GM18951 (cell line): ENCODE results near the gene CCR9.

Experiments used
- POLR2A ChIP-seq: IDR thresholded peaks from 4 replicates; pipeline ENCODE4 v1.6.1; 2011; ENCODE audit warnings: mild to moderate bottlenecking; ENCODE audit not compliant: insufficient read length, insufficient read depth; ENCODE audit errors: extremely low read depth
- in situ Hi-C: fragments of 300-500 bp; cut with MboI; formaldehyde crosslinking; loops from one replicate; pipeline ENCODE4 v1.12.0; 2022; ENCODE audit warnings: low sequenced_read_pairs, mixed read lengths, inconsistent platforms; ENCODE audit not compliant: unreplicated experiment

Gene CCR9

DNA sequence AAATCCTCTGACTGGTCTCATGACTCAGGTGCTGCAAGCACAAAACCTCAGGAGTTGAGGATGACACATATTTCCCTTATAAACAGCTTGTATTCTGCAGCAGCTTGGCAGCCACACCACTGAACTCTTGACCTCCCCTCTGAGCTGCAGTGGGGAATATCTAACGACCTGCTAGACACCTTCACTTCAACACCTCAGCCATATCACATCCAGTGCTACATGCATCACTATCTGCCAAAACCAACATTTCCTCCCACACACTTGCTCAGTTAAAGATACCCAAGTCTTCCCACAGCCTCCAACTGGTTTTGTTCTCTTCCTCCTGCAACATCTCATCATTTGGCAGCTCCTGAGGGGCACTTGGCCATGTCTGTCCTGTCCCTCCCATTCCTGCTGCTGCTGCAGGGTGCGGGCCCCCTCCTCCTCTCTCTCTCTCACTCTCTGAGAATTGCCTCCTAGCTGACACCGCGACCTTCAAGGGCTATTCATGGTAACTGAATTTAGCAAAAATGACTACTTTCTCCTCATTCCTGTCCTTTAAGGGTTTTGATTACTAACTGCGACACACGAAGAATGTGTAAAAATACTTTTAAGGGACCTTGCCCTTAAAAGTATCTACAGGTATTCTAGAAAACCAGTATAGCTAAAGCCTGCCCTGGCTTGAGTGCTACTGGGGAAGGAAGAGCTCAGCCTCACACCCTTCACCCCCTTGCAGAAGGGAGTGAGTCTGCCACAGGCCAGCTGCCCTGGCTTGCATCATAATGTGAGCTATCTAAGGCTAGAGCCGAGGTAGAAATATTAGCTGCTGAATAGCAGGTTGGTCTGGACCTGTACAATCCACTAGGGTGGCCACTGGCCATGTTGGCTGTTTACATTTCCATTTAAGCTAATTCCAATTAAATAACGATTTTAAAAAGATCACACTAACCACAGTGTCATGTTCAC, 5.0 kb upstream of the CCR9 start:
- no peak for TF ChIP-seq POLR2A
- in situ Hi-C loops: no loop called here

DNA sequence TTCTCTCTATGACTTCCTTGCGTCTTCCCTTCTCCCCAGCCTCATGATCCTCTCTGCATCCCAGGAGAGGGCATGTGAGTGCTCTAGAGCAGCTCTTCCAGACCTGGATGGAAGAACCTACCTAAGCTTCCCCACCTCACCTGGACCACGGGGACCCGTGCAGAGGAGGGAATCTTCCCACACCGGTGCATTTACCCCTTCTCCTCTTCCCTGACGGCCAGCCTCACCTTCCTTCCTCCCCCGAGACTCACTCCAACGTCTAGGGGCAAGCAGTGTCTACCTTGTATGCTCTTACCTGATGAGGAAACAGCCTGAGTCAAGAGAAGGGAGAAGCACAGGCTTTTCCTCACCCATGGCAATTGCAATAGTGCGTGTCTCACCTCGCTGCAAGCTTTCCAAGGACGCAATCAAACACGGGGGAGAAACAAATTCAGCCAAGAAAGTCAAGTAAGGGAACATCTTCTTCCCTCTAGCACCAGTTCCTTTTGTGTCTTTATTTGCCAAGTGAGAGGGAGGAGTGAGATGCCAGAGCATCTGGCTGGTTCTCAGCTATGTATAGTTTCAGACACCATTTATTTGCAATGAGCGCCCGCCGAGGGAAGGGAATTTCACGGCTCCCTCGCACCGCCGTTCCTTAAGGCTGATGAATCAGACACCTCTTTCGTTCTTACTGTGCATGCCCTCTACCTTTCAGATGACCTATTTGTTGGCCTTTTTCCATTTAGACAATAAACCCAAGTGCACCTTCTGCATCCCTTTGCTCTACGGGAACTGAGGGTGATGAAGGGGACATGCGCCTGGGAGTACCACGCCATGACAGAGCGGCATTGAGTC, 1.8 kb upstream of the CCR9 start:
- in situ Hi-C loops: no loop called here
- no peak for TF ChIP-seq POLR2A

DNA sequence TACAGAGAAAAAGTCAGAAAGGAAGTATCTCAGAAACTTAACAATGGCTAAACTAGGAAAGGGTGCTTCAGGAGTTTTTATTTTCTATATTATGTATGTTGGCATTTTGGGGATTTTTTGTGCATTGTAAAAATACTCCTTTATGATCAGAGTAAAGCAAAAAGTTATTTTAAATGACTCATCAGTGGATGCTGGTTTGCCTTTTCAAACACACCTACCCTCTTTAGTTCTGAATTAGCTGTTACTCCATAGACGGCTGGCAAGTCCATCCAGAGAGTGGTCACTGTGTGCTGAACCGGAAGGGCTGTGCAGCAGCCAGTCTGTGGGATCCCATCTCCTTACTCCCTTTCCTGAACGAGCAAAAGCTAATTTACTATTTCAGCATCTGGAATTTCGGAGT, 942 bp downstream of the CCR9 start:
- TF ChIP-seq POLR2A: no peak
- in situ Hi-C loops: no loop called here

DNA sequence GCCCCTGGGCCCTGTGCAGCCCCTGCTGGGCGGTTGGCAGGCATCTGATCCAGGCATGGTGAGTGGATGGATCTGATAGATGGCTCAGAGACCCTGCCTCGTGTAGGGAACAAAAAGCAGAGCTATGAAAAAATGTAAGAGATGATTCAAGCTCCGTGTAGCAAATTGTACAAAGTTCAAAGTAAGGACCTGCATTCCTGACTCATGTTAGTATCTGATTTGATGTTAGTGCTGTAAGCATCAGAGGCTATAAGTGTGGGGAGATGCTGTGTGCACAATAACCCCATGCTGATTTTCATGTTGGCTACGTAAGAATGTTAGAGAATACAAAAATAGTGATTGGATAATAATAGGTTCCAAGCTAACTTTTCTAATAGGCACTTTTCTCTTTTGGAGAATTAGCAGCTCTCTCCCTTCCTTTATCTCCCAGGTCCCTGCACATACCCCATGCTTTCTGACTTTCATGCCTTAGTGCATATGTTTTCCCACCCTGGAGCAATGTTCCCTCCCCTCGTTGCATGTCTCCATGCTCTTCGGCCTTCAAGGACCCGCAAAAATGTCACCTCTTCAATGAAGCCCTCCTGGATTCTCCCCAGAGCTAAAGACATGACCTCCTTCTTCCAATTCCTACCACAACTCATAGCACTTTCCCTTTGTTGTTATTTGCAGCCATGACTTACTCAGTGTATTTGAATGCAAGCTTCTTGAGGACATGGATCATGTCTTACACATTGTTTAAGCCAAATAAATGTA, 1.6 kb downstream of the CCR9 start:
- TF ChIP-seq POLR2A: no peak
- in situ Hi-C loops: no loop called here

DNA sequence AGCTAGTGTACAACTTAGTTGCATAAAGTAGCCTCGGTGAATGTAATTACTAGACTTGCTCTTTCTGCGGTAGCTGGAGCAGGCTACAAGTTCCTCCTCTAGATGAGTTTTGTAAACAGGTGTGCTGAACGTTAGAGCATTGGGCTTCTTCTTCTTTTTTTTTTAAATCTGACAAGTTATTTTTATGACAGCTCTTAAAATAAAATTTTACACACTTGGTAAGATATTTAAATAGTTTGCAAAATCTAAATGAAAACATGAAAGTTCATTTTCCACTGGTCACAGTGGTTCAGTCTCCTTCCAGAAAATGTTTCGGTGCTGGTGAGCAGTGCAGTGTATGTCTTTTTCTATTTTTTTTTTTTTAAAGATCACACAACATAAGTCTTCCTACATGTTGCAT, 3.0 kb downstream of the CCR9 start:
- TF ChIP-seq POLR2A: no peak
- in situ Hi-C loops: no loop called here

GRCh38 chr3:45890405-45890804, 4.1 kb downstream of the CCR9 start:
- in situ Hi-C loops: no loop called here

GRCh38 chr3:45892161-45892560, 5.8 kb downstream of the CCR9 start:
- in situ Hi-C loops: no loop called here
- no peak for TF ChIP-seq POLR2A

More at GRCh38 chr3:45890405-45890804, 4.1 kb downstream of the CCR9 start:
- TF ChIP-seq POLR2A: no peak

GRCh38 chr3:45894015-45894414, 7.7 kb downstream of the CCR9 start:
- TF ChIP-seq POLR2A: no peak
- in situ Hi-C loops: no loop called here

DNA sequence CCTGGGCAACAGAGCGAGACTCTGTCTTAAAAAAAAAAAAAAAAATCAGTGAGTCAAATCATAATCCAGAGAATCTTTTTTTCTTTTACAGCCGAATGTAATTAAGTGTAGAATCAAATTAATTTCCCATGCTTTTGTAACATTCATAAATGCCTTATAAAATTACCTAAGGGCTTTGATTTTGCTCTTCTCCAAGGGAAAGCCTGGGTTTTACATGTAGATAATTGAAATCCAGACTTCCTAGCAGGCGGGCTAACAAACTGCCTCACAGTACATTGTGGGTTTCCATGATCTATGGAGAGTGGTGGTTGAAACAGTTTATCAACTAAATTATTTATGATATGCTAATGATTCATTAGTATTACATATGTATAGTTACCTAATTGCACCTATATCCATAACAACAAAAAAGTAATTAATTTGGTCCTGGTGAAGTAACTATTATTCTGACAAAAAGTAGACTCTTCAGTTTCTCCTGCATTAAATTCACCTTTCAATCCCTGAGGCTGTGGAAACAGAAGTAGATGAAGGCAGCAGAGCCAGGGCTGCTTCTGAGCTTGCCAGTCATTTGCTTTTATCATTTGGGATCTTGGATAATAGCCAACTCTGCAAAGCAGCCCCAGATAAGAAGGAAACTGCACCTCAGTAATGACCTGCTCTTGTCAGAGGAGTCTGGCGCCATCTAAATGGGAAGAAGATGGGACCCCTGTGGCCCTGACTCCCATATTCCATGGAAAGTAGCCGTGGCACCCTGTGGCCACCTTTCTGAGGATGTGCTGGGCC, 9.5 kb downstream of the CCR9 start:
- in situ Hi-C loops: no loop called here
- no peak for TF ChIP-seq POLR2A

GRCh38 chr3:45896956-45897355, 10.6 kb downstream of the CCR9 start:
- in situ Hi-C loops: no loop called here

GRCh38 chr3:45904931-45905330, 18.6 kb downstream of the CCR9 start:
- TF ChIP-seq POLR2A: no peak
- in situ Hi-C loops: no loop called here

More at GRCh38 chr3:45896956-45897355, 10.6 kb downstream of the CCR9 start:
- TF ChIP-seq POLR2A: no peak

DNA sequence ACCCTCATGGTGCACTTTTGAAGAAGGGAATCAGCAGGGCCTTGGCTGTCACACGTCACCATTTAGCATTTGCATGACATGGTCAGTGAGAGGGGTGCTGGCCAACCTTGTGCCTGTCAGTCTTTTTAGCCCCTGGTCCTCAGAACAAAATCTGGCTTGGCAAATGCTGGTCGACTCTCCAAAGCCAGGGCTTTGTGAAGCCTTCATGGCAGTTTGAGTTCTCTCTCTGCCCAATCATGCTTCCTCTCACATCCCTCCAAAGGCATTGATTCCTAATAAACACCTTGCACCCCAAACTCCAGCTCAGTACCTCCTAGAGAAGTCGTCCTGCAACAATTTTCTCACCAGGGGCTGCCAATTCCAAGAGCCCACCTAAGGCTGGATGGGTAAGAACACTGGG, 19.4 kb downstream of the CCR9 start:
- in situ Hi-C loops: no loop called here

GRCh38 chr3:45906681-45907407, 20.5 kb downstream of the CCR9 start:
- in situ Hi-C loops: no loop called here
- no peak for TF ChIP-seq POLR2A

More for the DNA sequence above, 19.4 kb downstream of the CCR9 start:
- no peak for TF ChIP-seq POLR2A
